NOMO-1 treated with dmso at 0.1 percent for 144 hours (cell line): ENCODE results near the gene MYMX.

Experiments
- DNase-seq: peaks from one replicate; lab custom pipeline; 2025; ENCODE audit not compliant: unreplicated experiment; lab: John Stamatoyannopoulos, UW

MYMX gene

DNA sequence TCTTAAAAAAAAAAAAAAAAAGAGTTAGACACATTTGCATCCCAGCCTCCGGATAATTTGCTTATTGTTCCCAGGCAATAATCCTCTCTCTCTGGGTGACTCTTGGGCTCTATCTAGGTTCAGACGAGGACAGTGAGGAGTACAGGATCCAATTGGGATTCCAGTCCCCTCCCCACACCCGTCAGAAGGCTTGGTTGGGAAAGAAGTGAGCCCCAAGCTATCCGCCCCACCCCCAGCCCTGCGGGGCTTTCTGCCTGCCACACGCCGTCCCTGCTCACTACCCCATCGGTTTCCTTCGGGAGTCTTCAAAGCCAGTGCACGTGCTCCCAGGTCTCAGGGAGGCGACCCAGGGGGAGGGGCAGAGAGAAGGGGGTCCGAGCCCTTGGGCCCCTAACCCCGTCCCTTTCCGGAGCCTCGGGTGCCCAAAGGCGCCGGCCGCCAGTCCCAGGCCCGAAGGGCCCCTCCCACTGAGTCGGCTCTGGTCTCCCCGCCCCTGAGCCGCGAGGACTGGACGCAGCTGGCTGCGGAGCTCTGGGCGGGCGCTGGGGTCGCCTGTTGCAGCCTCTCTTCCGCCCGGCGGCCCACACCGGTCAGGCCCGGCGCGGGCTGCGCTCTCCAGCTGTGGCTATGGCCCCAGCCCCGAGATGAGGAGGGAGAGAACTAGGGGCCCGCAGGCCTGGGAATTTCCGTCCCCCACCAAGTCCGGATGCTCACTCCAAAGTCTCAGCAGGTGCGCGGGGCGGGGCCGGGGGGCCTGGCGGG is 2.5 kb downstream of the MYMX start:
- DNase-seq = peak; percentile 61

DNA sequence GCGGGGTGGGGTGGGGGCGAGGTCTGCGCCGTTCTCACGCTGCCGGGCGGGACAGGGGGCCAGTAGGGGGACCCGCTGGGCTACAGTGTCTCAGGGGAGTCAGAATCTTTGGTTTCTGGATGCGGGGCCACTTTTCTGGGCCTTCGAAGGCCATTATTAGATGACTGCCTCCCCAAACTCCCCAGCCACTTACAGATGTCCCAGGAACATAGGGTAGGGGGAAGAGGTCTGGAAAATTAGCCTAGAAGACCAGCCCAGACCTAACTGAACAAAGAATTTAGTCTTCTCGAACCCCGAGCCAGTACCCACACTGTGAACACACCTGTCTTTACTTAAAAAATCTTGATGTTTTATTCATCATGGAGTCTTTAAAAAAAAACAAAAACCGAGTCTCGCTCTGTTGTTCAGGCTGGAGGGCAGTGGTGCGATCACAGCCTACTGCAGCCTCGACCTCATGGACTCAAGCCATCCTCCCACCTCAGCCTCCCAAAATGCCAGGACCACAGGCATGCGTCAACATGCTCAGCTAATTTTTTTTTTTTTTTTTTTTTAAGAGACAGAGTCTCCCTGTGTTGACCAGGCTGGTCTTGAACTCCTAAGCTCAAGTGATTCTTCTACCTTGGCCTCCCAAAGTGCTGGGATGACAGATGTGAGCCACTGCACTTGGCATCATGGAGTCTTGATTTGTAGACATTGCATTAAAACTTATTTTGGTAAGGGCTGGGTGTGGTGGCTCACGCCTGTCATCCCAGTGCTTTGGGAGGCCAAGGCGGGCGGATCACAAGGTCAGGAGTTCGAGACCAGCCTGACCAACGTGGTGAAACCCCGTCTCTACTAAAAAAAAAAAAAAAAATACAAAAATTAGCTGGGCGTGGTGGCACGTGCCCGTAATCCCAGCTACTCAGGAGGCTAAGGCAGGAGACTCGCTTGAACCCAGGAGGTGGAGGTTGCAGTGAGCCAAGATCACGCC is 3.4 kb downstream of the MYMX start:
- DNase-seq = no peak

- DNase-seq = no peak
Observed at GRCh38 chr6:44220913-44221290, 4.2 kb downstream of the MYMX start.

DNA sequence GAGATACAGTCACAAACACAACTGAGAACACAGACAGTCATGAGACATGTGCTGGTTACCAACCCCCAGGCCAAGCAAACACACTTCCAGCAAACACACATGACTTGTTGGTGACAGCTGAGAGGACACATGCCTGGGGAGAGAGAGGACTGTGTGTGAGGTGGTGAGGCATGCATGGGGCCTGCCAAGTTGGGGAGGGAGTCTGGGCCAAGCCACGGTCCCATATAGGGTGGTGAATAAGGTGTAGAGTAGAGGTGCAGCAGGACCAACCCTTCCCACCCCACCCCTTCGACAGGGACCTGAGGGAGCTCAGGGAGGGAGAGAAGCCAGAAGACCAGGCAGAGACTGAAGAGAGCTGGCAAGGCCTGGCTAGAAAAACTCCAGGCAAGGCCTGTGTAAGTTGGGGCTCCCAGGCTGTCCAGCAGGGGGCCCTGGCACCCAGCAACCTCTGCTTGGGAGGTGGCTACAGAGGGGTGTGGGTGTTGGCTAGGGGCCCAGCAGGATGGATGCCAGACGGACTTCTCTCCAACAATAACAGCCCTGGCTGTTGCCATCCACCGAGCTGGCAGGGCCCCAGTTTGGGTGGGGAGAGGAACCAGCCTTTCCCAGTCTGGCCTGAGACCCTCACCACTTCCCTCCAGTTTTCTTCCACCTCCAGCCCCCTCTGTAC is 4.7 kb downstream of the MYMX start:
- peak; percentile 66 for DNase-seq

DNA sequence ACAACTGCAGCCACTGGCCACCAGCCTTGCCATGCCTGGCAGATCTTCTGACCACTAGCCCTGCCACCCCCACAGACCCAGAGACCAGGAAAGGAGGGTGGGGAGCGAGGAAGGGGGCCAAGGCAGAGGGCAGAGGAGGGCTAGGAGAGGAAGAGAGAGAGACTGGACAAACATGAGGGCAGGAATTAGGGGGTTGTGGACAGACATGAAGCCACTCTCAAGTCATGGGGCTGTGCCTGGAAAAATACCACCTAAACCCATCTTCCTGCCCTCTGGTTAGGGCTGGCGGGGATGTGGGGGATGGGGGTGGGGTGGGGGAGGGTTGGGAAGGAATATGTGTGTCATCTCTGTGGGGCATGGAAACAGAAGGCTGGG is 5.2 kb downstream of the MYMX start:
- DNase-seq = no peak

DNA sequence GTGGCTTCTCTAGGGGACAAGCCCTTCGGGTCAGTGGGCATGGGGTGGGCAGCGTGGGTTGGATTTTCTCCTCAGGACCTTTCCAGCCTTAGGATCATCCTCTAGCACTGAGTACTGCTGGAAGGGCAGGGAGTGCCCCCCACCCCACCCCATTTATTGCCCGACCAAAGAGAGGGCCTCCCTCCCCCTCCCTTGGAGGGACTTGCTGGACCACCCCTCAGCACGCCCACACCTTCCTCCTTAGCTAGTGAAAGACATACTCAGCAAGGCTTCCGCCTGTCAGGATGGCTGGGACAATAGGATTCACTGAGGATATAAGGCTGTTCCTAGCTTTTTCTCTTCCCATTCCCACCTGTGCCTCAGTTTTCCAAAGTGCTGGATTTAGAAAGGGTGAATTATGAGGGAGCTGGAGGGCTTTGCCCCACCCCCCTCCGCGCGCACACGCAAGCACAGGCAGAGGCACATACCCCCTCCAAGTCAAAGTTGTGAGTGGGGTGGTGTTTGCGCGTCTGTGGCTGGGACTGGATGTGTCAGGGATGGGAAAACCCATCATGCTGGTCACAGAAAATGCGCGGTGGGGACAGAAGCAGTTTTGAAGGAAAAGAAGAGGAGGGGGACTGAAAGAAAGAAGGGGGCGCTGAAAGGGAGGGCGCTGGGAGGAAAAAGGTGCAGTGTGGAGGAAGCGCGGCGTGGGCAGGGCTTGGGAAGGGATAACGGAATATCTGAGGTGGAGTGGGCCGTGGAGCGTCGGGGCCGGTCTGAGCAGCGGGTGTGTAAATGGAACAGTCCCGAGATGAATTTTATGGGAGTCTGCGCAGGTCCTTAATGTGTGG is 6.0 kb downstream of the MYMX start:
- no peak for DNase-seq

DNA sequence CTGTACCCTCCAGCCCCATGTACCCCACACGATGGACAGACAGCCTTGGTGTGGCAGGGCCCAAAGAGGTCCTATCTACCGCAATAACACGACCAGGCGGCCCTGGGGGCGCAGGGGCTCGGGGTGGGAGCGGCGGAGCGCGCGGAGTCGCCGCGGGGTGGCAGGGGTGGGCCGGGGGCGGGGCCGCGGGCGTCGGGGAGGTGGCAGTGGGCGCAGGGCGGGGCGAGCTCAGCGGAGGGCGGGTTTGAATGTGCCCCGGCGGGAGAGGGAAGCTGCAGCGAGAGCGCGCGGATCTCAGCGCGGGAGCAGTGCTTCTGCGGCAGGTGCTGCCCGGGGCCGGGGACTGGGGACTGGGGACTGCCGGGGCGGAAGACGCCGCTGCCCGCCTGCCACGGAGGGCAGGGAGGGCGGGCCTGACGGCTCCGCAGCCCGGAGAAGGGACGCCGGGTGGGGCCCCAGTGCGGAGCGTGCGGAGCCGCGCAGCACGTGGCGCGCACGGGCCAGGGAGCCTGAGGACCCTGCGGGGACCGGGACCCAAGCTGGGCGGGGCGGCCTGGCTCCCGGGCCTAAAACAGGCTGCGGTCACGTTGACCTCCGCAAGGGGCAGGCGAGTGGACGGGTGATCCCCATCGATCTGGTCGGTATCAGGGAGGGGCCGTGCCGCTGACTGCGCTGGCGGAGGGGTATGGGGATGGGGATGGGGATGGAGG is 6.7 kb downstream of the MYMX start, which contains the start of gene SLC29A1:
TSS of gene SLC29A1 (plus strand) at position 277 of the 710 bp plus-strand sequence. CDS start 3,719 bp downstream, outside the sequence.
- DNase-seq = peak; percentile 69

DNA sequence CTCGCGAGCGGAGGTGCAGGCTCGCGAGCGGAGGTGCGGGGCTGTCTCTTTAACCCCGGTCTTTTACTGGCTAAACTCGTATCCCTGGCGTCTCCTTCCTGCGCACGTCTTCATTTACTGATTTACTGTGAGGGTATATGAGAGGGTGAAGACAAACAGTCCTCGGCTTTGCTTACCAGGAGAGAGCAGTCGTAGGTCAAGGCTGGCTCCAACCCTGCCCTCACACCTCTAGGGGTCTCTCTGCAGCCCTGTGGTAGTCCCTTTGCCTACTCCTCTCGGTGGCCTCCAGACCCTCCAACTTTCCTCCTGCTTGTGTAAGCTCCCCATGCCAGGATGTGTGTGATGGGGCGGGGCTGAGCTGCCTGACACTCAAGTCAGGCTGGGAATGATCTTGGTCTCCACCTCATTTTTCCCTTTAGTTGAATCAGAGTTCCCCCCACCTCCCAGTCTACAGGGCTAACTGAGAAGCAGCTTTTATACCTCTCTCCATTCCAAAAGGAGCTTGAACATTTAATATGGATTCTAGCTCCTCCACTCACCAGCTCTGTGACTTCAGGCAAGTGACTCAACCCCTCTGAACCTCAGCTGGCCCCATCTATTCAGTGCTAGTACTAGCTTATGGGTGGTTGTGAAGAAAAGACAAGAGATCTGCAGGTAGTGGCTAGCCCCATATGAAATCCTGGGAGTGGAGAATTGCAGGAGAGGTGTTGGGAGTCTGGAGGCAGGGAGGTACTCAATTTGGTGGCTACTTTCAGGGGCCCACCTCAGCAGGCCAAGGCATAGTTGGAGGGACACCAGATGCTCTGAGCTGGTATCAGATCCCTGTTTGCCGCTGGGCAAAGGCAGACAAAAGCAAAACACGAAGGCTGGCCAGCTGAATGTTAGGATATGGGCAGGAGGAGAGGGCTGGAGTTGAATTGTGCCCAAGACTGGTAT is 7.6 kb downstream of the MYMX start:
- no peak for DNase-seq

- no peak for DNase-seq
Observed at GRCh38 chr6:44224965-44225305, 8.2 kb downstream of the MYMX start.

- DNase-seq = no peak
Observed at GRCh38 chr6:44225579-44226325, 9.0 kb downstream of the MYMX start.

- DNase-seq = peak; percentile 18
Observed at GRCh38 chr6:44226368-44227147, 9.8 kb downstream of the MYMX start.

- no peak for DNase-seq
Observed at GRCh38 chr6:44227148-44227793, 10.5 kb downstream of the MYMX start.

- DNase-seq = no peak
Observed at GRCh38 chr6:44228031-44228430, 11.3 kb downstream of the MYMX start.

DNA sequence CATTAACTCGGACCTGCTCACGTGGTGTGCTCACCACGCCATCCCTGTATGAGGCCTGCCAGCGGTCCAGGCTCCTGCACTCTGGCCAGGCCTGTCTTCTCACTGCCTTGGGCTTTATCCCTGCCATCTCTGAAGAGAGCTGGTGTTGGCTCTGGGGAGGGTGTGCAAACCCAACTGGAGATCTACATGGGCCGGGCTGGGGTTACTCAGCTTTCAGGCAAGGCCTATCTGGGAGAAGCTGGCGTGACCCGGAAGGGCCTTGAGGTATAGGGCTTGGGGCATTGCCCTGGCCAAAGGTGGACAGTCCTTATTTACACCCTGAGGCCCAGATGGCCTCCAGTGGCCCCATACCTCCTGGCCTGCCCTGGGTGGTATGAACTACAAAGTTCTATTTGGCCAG is 11.7 kb downstream of the MYMX start:
- DNase-seq = no peak

GRCh38 chr6:44228836-44229235 is 12.1 kb downstream of the MYMX start:
- no peak for DNase-seq

DNA sequence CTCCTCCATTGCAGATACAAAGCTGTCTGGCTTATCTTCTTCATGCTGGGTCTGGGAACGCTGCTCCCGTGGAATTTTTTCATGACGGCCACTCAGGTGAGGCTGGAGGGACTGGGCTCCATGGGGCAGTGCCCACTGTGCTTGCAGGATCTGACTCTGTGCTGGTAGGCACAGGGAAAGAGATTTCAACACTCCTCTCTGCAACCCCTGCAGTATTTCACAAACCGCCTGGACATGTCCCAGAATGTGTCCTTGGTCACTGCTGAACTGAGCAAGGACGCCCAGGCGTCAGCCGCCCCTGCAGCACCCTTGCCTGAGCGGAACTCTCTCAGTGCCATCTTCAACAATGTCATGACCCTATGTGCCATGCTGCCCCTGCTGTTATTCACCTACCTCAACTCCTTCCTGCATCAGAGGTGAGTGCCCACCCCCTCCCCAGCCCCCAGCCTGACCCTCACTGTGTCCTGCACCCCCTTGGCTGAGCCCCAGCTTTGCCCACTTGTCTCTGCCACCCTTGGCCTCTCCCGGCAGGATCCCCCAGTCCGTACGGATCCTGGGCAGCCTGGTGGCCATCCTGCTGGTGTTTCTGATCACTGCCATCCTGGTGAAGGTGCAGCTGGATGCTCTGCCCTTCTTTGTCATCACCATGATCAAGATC is 12.8 kb downstream of the MYMX start:
- DNase-seq = no peak
